Measurements from ENCODE around the gene ZNF124.
"Not testable (repeated sequence)": the region's sequence is repeated elsewhere in the genome, so short reads cannot be mapped to it uniquely, and the experiment has no call there.

ZNF124 gene

DNA sequence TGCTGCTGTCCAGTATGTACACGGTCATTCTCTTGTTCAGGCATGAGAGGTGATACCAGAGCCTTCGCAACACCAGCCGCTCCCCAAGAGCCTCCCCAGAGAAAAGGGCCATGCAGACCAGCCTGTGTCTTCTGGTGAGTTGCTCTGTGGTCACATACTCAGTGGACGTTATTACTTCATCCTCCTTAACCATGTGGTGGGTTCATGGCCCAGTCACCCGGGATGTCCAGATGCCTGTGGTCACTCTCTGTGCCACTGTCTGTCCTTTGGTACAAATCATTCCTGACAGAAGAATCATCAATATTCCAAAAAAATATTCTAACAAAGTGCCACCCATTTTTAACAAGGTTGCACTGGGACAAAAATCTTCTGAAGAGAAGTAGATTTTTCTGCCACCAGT is 8.8 kb upstream of the ZNF124 start:
- Histone ChIP-seq H3K4me3 (no peak overlapping the region), H3K9me3 (ENCODE audit: low read depth, low read length) (no peaks in the 10 kb centered on the region), H3K9ac (ENCODE audit: insufficient read length) (no peak overlapping the region), H3K36me3 (ENCODE audit: insufficient read depth, low read length) (no peaks in the 10 kb centered on the region), H3K27ac (no peak overlapping the region)
- no peak for DNase-seq (ENCODE audit: low read depth, low spot score)
- TF ChIP-seq EZH2 (IDR thresholded peaks at IDR 0.05) (no peak), FOXP2 (optimal IDR thresholded peaks at IDR 0.05; ENCODE audit: control extremely low read depth, extremely low read length, insufficient read depth) (no peak), POLR2AphosphoS5 (IDR thresholded peaks at IDR 0.05; ENCODE audit: borderline replicate concordance, low read depth, low read length) (no peak)

DNA sequence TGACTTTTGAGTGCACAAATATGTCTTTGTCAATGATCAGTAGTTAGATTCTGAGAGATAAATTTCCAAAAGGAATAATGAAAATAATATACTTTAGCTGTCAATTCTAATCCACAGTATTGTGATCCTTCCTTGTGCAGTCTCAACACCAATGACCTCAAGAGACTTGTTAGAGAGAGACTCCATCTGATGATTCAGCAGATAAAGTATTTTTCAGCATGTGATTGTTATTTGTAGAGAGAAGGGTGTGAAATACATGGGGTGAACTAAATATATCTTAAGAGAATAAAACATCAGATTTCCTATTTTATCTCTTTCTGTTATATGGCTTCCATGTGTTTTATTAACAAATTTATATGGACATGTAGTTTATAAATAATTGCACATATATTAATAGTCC is 5.9 kb upstream of the ZNF124 start:
- H3K9ac ChIP-seq (ENCODE audit: insufficient read length) = no peak overlapping the region
- no peaks in the 10 kb centered on the region for H3K36me3 ChIP-seq (ENCODE audit: insufficient read depth, low read length)
- DNase-seq (ENCODE audit: low read depth, low spot score) = no peak
- H3K4me3 ChIP-seq = no peak overlapping the region
- TF ChIP-seq POLR2AphosphoS5 (IDR thresholded peaks at IDR 0.05; ENCODE audit: borderline replicate concordance, low read depth, low read length) (no peak), FOXP2 (optimal IDR thresholded peaks at IDR 0.05; ENCODE audit: control extremely low read depth, extremely low read length, insufficient read depth) (no peak), EZH2 (IDR thresholded peaks at IDR 0.05) (no peak)
- H3K9me3 ChIP-seq (ENCODE audit: low read depth, low read length) = no peaks in the 10 kb centered on the region
- H3K27ac ChIP-seq = no peak overlapping the region

DNA sequence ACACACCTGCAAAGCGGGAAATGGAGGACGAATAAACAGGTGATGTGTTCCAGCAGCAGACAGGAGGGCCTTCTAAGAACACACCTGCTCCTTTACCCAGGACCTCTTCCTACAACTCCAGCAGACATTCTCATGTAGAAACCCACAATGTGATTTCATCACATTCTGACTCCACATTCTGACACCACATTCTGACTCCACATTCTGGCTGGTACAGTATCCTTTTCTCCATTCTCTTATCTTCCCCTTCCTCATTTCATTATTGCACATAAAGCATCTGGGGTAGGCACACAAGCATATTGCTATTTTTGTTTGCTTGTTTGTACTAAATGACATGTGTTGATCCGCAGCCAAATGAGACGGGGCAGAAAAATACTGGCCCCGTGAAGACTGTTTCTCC is 3.6 kb upstream of the ZNF124 start:
- Histone ChIP-seq H3K9ac (ENCODE audit: insufficient read length) (no peak overlapping the region), H3K9me3 (ENCODE audit: low read depth, low read length) (no peaks in the 10 kb centered on the region), H3K4me3 (no peak overlapping the region), H3K27ac (no peak overlapping the region), H3K36me3 (ENCODE audit: insufficient read depth, low read length) (no peaks in the 10 kb centered on the region; the same call in 1 of the 2 replicates)
- no peak for DNase-seq (ENCODE audit: low read depth, low spot score)
- TF ChIP-seq POLR2AphosphoS5 (IDR thresholded peaks at IDR 0.05; ENCODE audit: borderline replicate concordance, low read depth, low read length) (no peak), EZH2 (IDR thresholded peaks at IDR 0.05) (no peak), FOXP2 (optimal IDR thresholded peaks at IDR 0.05; ENCODE audit: control extremely low read depth, extremely low read length, insufficient read depth) (no peak)

DNA sequence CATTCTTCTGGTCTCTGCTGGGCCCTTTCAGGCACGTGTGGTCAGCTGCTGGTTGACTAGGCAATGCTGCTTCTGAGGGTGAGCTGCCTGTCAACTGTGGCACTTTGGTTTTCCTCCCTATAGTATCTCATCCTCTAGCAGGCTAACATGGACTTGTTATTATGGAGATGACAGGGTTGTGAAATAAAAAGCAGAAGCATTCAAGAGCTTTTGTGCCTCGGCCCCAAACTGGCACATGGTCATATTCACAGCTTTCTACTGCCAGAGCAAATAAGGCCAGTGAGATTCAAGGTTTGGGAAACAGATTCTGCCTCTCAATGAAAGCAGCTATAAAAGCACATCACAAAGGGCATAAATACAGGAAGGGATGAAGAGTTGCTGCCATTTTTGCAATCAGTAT is 1.6 kb upstream of the ZNF124 start:
- H3K9me3 ChIP-seq (ENCODE audit: low read depth, low read length) = 0 out of 2 replicates have a peak, but pooled peaks cover under 1% of the 10 kb centered on the region
- DNase-seq (ENCODE audit: low read depth, low spot score) = no peak
- no peak for TF ChIP-seq FOXP2 (optimal IDR thresholded peaks at IDR 0.05; ENCODE audit: control extremely low read depth, extremely low read length, insufficient read depth)
- TF ChIP-seq POLR2AphosphoS5 (IDR thresholded peaks at IDR 0.05; ENCODE audit: borderline replicate concordance, low read depth, low read length) = no peak
- no peak for TF ChIP-seq EZH2 (IDR thresholded peaks at IDR 0.05)
- peaks cover 13% of the 10 kb centered on the region for H3K36me3 ChIP-seq (ENCODE audit: insufficient read depth, low read length)
- H3K4me3 ChIP-seq = no peak overlapping the region
- no peak overlapping the region for H3K27ac ChIP-seq
- H3K9ac ChIP-seq (ENCODE audit: insufficient read length) = no peak overlapping the region

DNA sequence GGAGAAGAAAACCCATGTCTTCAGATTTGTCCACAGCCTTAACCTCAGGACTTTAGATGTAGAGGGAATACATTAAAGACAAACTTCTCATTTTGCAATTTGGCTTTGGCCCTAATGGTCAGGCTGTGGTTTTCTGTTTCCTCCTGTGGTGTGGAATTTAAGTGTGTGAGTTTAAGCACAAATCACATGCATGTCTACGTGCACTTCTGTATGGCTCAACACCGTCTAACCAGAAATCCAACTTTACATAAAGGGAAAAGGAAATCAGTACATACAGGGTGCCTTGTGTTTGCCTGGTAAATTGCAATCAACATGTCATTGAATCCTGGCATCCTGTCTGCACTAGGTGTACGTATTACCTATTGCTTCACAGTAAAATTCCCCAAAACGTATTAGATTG is 1.2 kb upstream of the ZNF124 start:
- Histone ChIP-seq H3K9ac (ENCODE audit: insufficient read length) (no peak overlapping the region), H3K27ac (no peak overlapping the region), H3K36me3 (ENCODE audit: insufficient read depth, low read length) (peaks cover 18% of the 10 kb centered on the region), H3K9me3 (ENCODE audit: low read depth, low read length) (0 out of 2 replicates have a peak, but pooled peaks cover 3% of the 10 kb centered on the region), H3K4me3 (no peak overlapping the region)
- DNase-seq (ENCODE audit: low read depth, low spot score) = no peak
- TF ChIP-seq EZH2 (IDR thresholded peaks at IDR 0.05) (no peak), POLR2AphosphoS5 (IDR thresholded peaks at IDR 0.05; ENCODE audit: borderline replicate concordance, low read depth, low read length) (no peak), FOXP2 (optimal IDR thresholded peaks at IDR 0.05; ENCODE audit: control extremely low read depth, extremely low read length, insufficient read depth) (no peak)

DNA sequence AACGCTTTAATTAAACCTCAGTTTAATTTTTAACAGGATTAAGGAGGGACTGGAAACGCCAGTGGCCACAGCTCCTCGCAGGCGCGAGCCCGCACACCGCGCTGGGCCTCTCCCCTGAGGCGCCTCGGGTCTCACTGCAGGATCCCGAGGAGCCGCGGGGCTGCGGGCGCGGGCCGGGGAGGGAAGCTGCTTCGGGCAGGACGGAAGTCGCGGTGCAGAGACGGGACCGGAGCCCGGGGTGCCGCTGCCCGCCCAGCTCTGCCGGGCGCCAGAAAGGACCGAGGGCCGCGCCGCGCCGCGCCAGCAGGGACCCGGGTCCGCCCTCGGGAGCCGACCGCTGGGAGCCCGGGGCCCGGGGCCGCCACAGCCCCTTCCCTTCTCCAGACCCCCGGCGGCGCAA is 377 bp downstream of the ZNF124 start:
- H3K36me3 ChIP-seq (ENCODE audit: insufficient read depth, low read length) = peaks cover 33% of the 10 kb centered on the region
- not testable (repeated sequence) for H3K27ac ChIP-seq; H3K4me3 ChIP-seq; H3K9me3 ChIP-seq (ENCODE audit: low read depth, low read length); DNase-seq (ENCODE audit: low read depth, low spot score); H3K9ac ChIP-seq (ENCODE audit: insufficient read length)

DNA sequence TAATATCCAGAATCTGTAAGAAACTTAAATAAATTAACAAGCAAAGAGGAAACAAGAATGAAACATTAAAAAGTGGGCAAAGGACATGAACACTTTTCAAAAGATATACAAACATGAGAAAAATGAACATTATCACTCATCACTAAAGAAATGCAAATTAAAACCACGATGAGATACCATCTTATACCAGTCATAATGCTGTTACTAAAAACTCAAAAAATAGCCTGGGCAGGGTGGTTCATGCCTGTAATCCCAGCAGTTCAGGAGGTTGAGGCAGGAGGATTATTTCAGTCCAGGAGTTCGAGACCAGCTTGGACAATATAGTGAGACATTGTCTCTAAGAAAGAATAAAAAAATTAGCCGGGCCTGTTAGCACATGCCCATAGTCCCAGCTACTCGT is 6.1 kb downstream of the ZNF124 start:
- no peak for TF ChIP-seq EZH2 (IDR thresholded peaks at IDR 0.05)
- TF ChIP-seq FOXP2 (optimal IDR thresholded peaks at IDR 0.05; ENCODE audit: control extremely low read depth, extremely low read length, insufficient read depth) = no peak
- TF ChIP-seq POLR2AphosphoS5 (IDR thresholded peaks at IDR 0.05; ENCODE audit: borderline replicate concordance, low read depth, low read length) = no peak
- H3K4me3 ChIP-seq = no peak overlapping the region
- no peak overlapping the region for H3K27ac ChIP-seq
- peaks cover 44% of the 10 kb centered on the region for H3K9me3 ChIP-seq (ENCODE audit: low read depth, low read length)
- no peak for DNase-seq (ENCODE audit: low read depth, low spot score)
- H3K9ac ChIP-seq (ENCODE audit: insufficient read length) = no peak overlapping the region
- H3K36me3 ChIP-seq (ENCODE audit: insufficient read depth, low read length) = peaks cover 57% of the 10 kb centered on the region

DNA sequence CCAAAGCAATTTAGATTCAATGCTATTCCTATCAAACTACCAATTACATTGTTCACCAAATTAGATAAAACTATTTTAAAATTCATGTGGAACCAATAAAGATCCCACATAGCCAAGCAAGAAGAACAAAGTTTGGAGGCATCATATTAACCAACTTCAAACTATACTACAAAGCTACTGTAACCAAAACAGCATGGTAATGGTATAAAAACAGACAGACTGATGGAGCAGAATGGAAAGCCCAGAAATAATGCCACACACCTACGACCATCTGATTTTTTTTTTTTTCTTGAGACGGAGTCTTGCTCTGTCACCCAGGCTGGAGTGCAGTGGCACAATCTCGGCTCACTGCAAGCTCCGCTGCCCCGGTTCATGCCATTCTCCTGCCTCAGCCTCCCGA is 7.1 kb downstream of the ZNF124 start:
- Histone ChIP-seq H3K9ac (ENCODE audit: insufficient read length) (no peak overlapping the region), H3K27ac (no peak overlapping the region), H3K9me3 (ENCODE audit: low read depth, low read length) (peaks cover 46% of the 10 kb centered on the region), H3K4me3 (no peak overlapping the region), H3K36me3 (ENCODE audit: insufficient read depth, low read length) (peaks cover 63% of the 10 kb centered on the region)
- TF ChIP-seq POLR2AphosphoS5 (IDR thresholded peaks at IDR 0.05; ENCODE audit: borderline replicate concordance, low read depth, low read length) (no peak), FOXP2 (optimal IDR thresholded peaks at IDR 0.05; ENCODE audit: control extremely low read depth, extremely low read length, insufficient read depth) (no peak), EZH2 (IDR thresholded peaks at IDR 0.05) (no peak)
- DNase-seq (ENCODE audit: low read depth, low spot score) = no peak

DNA sequence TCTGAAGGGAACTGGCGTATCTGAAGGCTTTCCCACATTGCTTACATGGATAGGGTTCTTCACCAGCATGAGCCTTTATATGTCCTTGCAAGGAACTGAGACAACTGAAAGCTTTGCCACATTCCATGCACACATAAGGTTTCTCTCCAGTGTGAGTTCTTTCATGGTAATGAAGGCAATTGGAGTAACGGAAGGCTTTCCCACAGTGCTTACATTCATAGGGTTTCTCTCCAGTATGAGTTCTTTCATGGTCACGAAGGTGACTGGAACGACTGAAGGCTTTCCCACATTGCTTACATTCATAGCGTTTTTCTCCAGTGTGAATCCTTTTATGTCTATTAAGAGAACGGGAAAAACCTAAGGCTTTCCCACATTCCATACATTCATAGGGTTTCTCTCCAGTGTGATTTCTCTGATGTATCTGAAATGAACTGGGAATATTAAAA is 15.0 kb downstream of the ZNF124 start:
- Histone ChIP-seq H3K27ac (no peak overlapping the region), H3K36me3 (ENCODE audit: insufficient read depth, low read length) (peaks cover 91% of the 10 kb centered on the region), H3K9ac (ENCODE audit: insufficient read length) (no peak overlapping the region), H3K9me3 (ENCODE audit: low read depth, low read length) (peaks cover 58% of the 10 kb centered on the region), H3K4me3 (no peak overlapping the region)
- TF ChIP-seq EZH2 (IDR thresholded peaks at IDR 0.05) = no peak
- no peak for TF ChIP-seq POLR2AphosphoS5 (IDR thresholded peaks at IDR 0.05; ENCODE audit: borderline replicate concordance, low read depth, low read length)
- no peak for TF ChIP-seq FOXP2 (optimal IDR thresholded peaks at IDR 0.05; ENCODE audit: control extremely low read depth, extremely low read length, insufficient read depth)
- DNase-seq (ENCODE audit: low read depth, low spot score) = no peak
